BJ (cell line): ENCODE results near the gene LRIG1. TPM values are rescaled to one million over a fixed set of nuclear protein-coding genes. Genes with fewer than 3 reads are reported as not detected.

Experiments
- CTCF ChIA-PET: fragments of 350-600 bp; formaldehyde crosslinking; extraction: SDS; loops from one replicate; lab custom pipeline; 2021; ENCODE audit warnings: antibody characterized with exemption, inconsistent platforms; lab: Yijun Ruan, JAX
- POLR2A ChIA-PET: fragments of 300-600 bp; sonication (Branson Sonifier 250); formaldehyde crosslinking; extraction: SDS; loops from one replicate; lab custom pipeline; 2021; ENCODE audit warnings: antibody characterized with exemption; lab: Charles Lee
- DNase-seq: peaks from one replicate; pipeline ENCODE4 v3.0.0-alpha.2; 2011; ENCODE audit warnings: low read depth
- H3K27me3 ChIP-seq: 2 replicates; pipeline ENCODE4 v1.6.0; 2011; ENCODE audit warnings: low read length; ENCODE audit not compliant: control insufficient read depth, insufficient read depth
- H3K36me3 ChIP-seq: 2 replicates; pipeline ENCODE4 v1.5.1; 2011; ENCODE audit warnings: low read length; ENCODE audit not compliant: control insufficient read depth, insufficient read depth
- H3K4me3 ChIP-seq: 2 replicates; pipeline ENCODE4 v1.5.1; 2011; ENCODE audit warnings: low read depth, mild to moderate bottlenecking, control low read depth, low read length
- CTCF ChIP-seq: IDR thresholded peaks from 2 replicates; pipeline ENCODE4 v1.5.1; 2011; ENCODE audit warnings: low read depth, mild to moderate bottlenecking, control low read depth, inconsistent platforms, low read length, moderate library complexity; ENCODE audit not compliant: insufficient read depth
- polyA plus RNA-seq: library from polyadenylated mRNA; depleted of rRNA; stranded (reverse); fragments of >200 nt; gene quantifications from 2 replicates; pipeline ENCODE4 v1.2.3, GENCODE V29; 2011

Gene LRIG1
- polyA plus RNA-seq, 1 experiment = 13.0 TPM

DNA sequence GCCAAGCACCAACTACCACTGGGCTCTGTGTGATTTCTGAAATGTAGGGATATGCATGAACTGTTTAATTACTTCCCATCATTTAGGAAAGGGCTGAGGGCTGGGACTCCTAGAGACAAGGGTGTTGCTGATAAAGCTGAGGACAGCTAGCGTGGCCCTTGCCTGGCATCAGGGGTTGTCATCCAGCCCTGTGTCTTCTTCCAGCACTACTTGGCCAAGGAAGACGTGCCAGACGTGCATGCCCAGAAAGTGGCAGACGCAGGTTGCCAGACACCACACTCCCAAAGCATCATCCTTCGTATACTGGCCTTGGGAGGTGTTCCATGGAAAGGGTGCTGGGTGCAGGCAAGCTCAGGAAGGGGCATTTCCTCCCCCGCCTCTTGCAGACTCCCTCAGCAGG, 64.8 kb downstream of the LRIG1 start:
- DNase-seq = no peak
- Histone ChIP-seq H3K36me3 (no peaks in the 10 kb centered on the region), H3K27me3 (no peaks in the 10 kb centered on the region), H3K4me3 (no peak overlapping the region)
- TF ChIP-seq CTCF = no peak
- CTCF ChIA-PET = no interaction called here
- POLR2A ChIA-PET = no interaction called here

DNA sequence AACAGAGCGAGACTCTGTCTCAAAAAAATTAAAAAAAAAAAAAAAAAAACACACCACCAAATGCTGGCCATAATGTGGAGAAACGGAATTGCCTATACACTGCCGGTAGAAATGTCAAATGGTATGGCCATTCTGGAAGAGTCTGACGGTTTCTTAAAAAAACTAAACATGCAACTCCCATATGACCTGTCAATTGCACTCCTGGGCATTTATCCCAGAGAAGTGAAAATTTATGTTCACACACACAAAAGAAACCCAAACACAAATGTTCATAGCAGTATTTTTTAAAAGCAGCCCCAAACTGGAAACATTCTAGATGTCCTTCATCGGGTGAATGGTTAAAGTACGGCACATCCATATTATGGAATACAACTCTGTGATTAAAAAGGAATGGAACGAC, 66.1 kb downstream of the LRIG1 start:
- H3K36me3 ChIP-seq = no peaks in the 10 kb centered on the region
- H3K27me3 ChIP-seq = no peaks in the 10 kb centered on the region
- H3K4me3 ChIP-seq = no peak overlapping the region
- no peak for TF ChIP-seq CTCF
- CTCF ChIA-PET = no interaction called here
- DNase-seq = no peak
- POLR2A ChIA-PET = no interaction called here

DNA sequence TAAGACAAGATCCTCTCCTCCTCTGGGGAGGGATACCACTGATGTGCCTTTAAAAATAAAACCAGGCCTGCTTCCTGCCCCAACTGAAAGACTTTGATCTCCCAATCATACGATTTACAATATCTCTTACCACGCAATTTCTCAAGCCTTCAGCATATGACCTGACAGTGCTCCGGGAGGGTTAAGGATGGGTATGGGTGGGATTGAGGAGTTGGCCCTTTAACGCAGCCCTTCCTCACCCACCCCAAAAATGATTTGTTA, 67.4 kb downstream of the LRIG1 start:
- POLR2A ChIA-PET = no interaction called here
- Histone ChIP-seq H3K4me3 (no peak overlapping the region), H3K27me3 (no peaks in the 10 kb centered on the region), H3K36me3 (no peaks in the 10 kb centered on the region)
- no peak for TF ChIP-seq CTCF
- DNase-seq = no peak
- CTCF ChIA-PET = interaction anchor here (0.6 to 2.4 kb wide), 2 partner anchors 16 to 25 kb away, joined by 5 to 8 read pairs; no protein-coding TSS in a partner anchor

- POLR2A ChIA-PET = no interaction called here
- TF ChIP-seq CTCF = no peak
- CTCF ChIA-PET = interaction anchor here (0.6 to 2.4 kb wide), 2 partner anchors 15 to 25 kb away, joined by 5 to 8 read pairs; no protein-coding TSS in a partner anchor
- DNase-seq = no peak
- no peak overlapping the region for H3K4me3 ChIP-seq
- no peaks in the 10 kb centered on the region for H3K27me3 ChIP-seq
- H3K36me3 ChIP-seq = no peaks in the 10 kb centered on the region
Measured at GRCh38 chr3:66432767-66433521, 67.9 kb downstream of the LRIG1 start.

- no peak for TF ChIP-seq CTCF
- H3K36me3 ChIP-seq = no peaks in the 10 kb centered on the region
- no peak for DNase-seq
- CTCF ChIA-PET = interaction anchor here (2.4 kb wide), 1 partner anchor 24 kb away, joined by 8 read pairs; no protein-coding TSS in a partner anchor
- POLR2A ChIA-PET = no interaction called here
- H3K27me3 ChIP-seq = no peaks in the 10 kb centered on the region
- no peak overlapping the region for H3K4me3 ChIP-seq
Measured at GRCh38 chr3:66432041-66432766, 68.6 kb downstream of the LRIG1 start.
